G401.6 (cell line): Measurements from ENCODE around the gene CCSER1.
"Not testable (repeated sequence)": the region's sequence is repeated elsewhere in the genome, so short reads cannot be mapped to it uniquely, and the experiment has no call there.

Experiments
- FAIRE-seq: peaks from 2 replicates; lab custom pipeline; 2012; peaks lifted over from hg19 to GRCh38; lab: Jason Lieb, UNC

CCSER1 gene

GRCh38 chr4:90841676-90842075 lies 714.5 kb downstream of the CCSER1 start:
- no peak for FAIRE-seq

GRCh38 chr4:90842960-90843359 lies 715.8 kb downstream of the CCSER1 start:
- FAIRE-seq: no peak

GRCh38 chr4:90844241-90844640 lies 717.0 kb downstream of the CCSER1 start:
- FAIRE-seq: no peak

GRCh38 chr4:90845777-90846176 lies 718.6 kb downstream of the CCSER1 start:
- FAIRE-seq: no peak

GRCh38 chr4:90852237-90852636 lies 725.0 kb downstream of the CCSER1 start:
- FAIRE-seq: no peak

- no peak for FAIRE-seq
Measured at GRCh38 chr4:90855111-90855510, 727.9 kb downstream of the CCSER1 start.

- FAIRE-seq: no peak
Measured at GRCh38 chr4:90857081-90857820, 730.1 kb downstream of the CCSER1 start.

GRCh38 chr4:90875791-90876190 lies 748.6 kb downstream of the CCSER1 start:
- no peak for FAIRE-seq

- FAIRE-seq: no peak
Measured at GRCh38 chr4:90876296-90876695, 749.1 kb downstream of the CCSER1 start.

- no peak for FAIRE-seq
Measured at GRCh38 chr4:90883519-90883918, 756.3 kb downstream of the CCSER1 start.

GRCh38 chr4:90888571-90888970 lies 761.4 kb downstream of the CCSER1 start:
- FAIRE-seq: no peak

- FAIRE-seq: no peak
Measured at GRCh38 chr4:90889171-90889570, 762.0 kb downstream of the CCSER1 start.

- not testable (repeated sequence) for FAIRE-seq
Measured at GRCh38 chr4:90903413-90903812, 776.2 kb downstream of the CCSER1 start.

GRCh38 chr4:90904021-90904420 lies 776.8 kb downstream of the CCSER1 start:
- no peak for FAIRE-seq

GRCh38 chr4:90906239-90906638 lies 779.0 kb downstream of the CCSER1 start:
- no peak for FAIRE-seq

GRCh38 chr4:90911724-90912434 lies 784.7 kb downstream of the CCSER1 start:
- FAIRE-seq: not testable (repeated sequence)

- FAIRE-seq: no peak
Measured at GRCh38 chr4:90922174-90922573, 795.0 kb downstream of the CCSER1 start.

GRCh38 chr4:90926957-90927356 lies 799.8 kb downstream of the CCSER1 start:
- FAIRE-seq: no peak

GRCh38 chr4:90943311-90943710 lies 816.1 kb downstream of the CCSER1 start:
- FAIRE-seq: no peak

- FAIRE-seq: no peak
Measured at GRCh38 chr4:90946945-90947344, 819.8 kb downstream of the CCSER1 start.

GRCh38 chr4:90950385-90950841 lies 823.2 kb downstream of the CCSER1 start:
- no peak for FAIRE-seq

- FAIRE-seq: no peak
Measured at GRCh38 chr4:90951037-90951436, 823.8 kb downstream of the CCSER1 start.

- FAIRE-seq: no peak
Measured at GRCh38 chr4:90958256-90958895, 831.2 kb downstream of the CCSER1 start.
